ENCODE data around the gene SHISA7. TPM values are rescaled to one million over a fixed set of nuclear protein-coding genes. Genes with fewer than 3 reads are reported as not detected.

Gene SHISA7
- total and polyA plus RNA-seq, 10 donors, result 0.03 to 0.27 TPM; not detected in 8

- Histone ChIP-seq H3K4me3 (no peak overlapping the region), H3K27me3 (replicated peaks in 1 of 7) (peaks cover 0 to 5% (median 1%) of the 10 kb centered on the region in 7 donors), H3K4me1 (peaks cover 7 to 42% (median 32%) of the 10 kb centered on the region in 6 donors), H3K9me3 (no peaks in the 10 kb centered on the region), H3K27ac (no peak overlapping the region), H3K36me3 (peaks cover 0 to 31% (median 9%) of the 10 kb centered on the region in 6 donors)
- intact Hi-C loops (cut with DNase I; ENCODE audit: low total_unique reads), result no loop called here
- DNase-seq, result no peak
- WGBS, 5 donors, result 82 to 85% (median 83%) methylated on average over 16 of the region's 16 CpGs
- TF ChIP-seq CTCF (IDR thresholded peaks at IDR 0.05 in 8 of 11, conservative IDR thresholded peaks at IDR 0.05 in 3 of 11) (no peak), POLR2AphosphoS5 (IDR thresholded peaks at IDR 0.05) (no peak), POLR2A (IDR thresholded peaks at IDR 0.05) (no peak)
Observed at GRCh38 chr19:55457683-55458457, 14.8 kb upstream of the SHISA7 start.

- no peak for DNase-seq
- Histone ChIP-seq H3K27ac (no peak overlapping the region), H3K4me1 (peaks cover 18 to 46% (median 35%) of the 10 kb centered on the region in 6 donors), H3K4me3 (no peak overlapping the region), H3K27me3 (replicated peaks in 1 of 7) (peaks cover 8 to 21% (median 17%) of the 10 kb centered on the region in 7 donors), H3K9me3 (no peaks in the 10 kb centered on the region), H3K36me3 (peaks cover 0 to 31% (median 9%) of the 10 kb centered on the region in 6 donors)
- no peak for TF ChIP-seq POLR2A (IDR thresholded peaks at IDR 0.05)
- intact Hi-C loops (cut with DNase I; ENCODE audit: low total_unique reads), result no loop called here
- WGBS, 5 donors, result 81 to 89% (median 85%) methylated on average over 11 to 14 of the region's 14 CpGs
Observed at GRCh38 chr19:55456347-55456746, 13.2 kb upstream of the SHISA7 start.

- no peak overlapping the region for H3K27ac ChIP-seq
- H3K9me3 ChIP-seq, result no peaks in the 10 kb centered on the region
- H3K4me1 ChIP-seq, result peaks cover 19 to 45% (median 33%) of the 10 kb centered on the region in 6 donors
- TF ChIP-seq POLR2A (IDR thresholded peaks at IDR 0.05) (no peak), CTCF (IDR thresholded peaks at IDR 0.05 in 8 of 11, conservative IDR thresholded peaks at IDR 0.05 in 3 of 11) (no peak), POLR2AphosphoS5 (IDR thresholded peaks at IDR 0.05) (no peak)
- H3K4me3 ChIP-seq, result no peak overlapping the region
- intact Hi-C loops (cut with DNase I; ENCODE audit: low total_unique reads), result no loop called here
- no peak for DNase-seq
- H3K36me3 ChIP-seq, result peaks cover 0 to 31% (median 9%) of the 10 kb centered on the region in 6 donors
- 68 to 90% (median 85%) methylated on average over 3 to 11 of the region's 11 CpGs for WGBS, 5 donors
- H3K27me3 ChIP-seq (replicated peaks in 1 of 7), result peaks cover 8 to 27% (median 22%) of the 10 kb centered on the region in 7 donors
Observed at GRCh38 chr19:55455576-55456235, 12.6 kb upstream of the SHISA7 start.

- no peak for DNase-seq
- no peak overlapping the region for H3K27ac ChIP-seq
- intact Hi-C loops (cut with DNase I; ENCODE audit: low total_unique reads), result no loop called here
- no peak overlapping the region for H3K4me3 ChIP-seq
- H3K4me1 ChIP-seq, result peaks cover 13 to 36% (median 25%) of the 10 kb centered on the region in 6 donors
- H3K36me3 ChIP-seq, result peaks cover 0 to 31% (median 9%) of the 10 kb centered on the region in 6 donors
- TF ChIP-seq CTCF (IDR thresholded peaks at IDR 0.05 in 8 of 11, conservative IDR thresholded peaks at IDR 0.05 in 3 of 11) (peak in 10 of 11 experiments; percentile 15 to 66 (median 46)), POLR2AphosphoS5 (IDR thresholded peaks at IDR 0.05) (no peak)
- H3K9me3 ChIP-seq, result no peaks in the 10 kb centered on the region
- peaks cover 8 to 33% (median 24%) of the 10 kb centered on the region in 7 donors for H3K27me3 ChIP-seq (replicated peaks in 1 of 7)
- 71 to 87% (median 77%) methylated on average over 9 to 14 of the region's 14 CpGs for WGBS, 5 donors
Observed at GRCh38 chr19:55454787-55455243, 11.7 kb upstream of the SHISA7 start.

All from spleen (tissue), 11 donors.